HG02870 (cell line): ENCODE data around the gene ADGRL3.
"Not testable (repeated sequence)": the region's sequence is repeated elsewhere in the genome, so short reads cannot be mapped to it uniquely, and the experiment has no call there.

Experiments
- ATAC-seq: cut with Tn5 transposase; IDR thresholded peaks from one replicate; pipeline ENCODE4 v1.9.1; 2021; ENCODE audit warnings: mild to moderate bottlenecking, moderate library complexity; ENCODE audit not compliant: unreplicated experiment

Gene ADGRL3

DNA sequence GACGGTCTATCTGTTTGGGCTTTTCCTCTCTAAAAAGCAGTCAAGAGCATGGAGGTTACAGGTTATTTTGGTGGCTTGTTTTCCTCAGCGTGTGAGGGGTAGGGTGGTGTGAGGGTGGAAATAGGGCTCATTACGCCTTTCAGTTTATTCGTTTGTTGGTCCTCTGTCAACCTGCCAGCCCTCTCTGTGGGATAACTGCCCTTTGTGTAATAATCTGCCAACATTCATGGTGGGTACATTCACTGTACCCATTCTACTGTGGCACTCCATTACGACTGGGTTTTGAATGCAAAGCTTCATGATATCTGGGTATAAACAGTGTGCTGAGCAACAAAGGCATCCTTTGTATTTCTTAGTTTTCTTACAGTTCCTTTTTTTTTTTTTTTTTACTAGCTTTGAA is 136.4 kb downstream of the ADGRL3 start:
- no peak for ATAC-seq

GRCh38 chr4:61336916-61337315 is 136.8 kb downstream of the ADGRL3 start:
- no peak for ATAC-seq

DNA sequence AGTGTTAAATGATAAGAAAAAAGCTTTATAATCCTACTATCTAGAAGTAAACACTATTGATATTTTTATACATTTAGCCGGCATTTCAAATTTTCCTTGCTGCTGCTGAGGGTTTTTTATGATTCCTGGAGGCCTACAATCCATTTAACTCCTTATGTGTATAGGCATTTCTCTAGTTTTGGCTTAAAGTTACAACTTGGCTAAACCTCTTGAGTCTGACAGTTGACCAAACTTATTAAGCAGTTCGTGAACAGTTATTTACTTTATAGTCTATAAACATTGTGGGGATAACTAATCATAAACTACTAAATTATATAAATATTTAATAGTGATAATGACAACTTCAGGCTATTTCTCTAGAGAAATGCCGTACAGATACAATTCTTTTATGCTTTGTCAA is 141.9 kb downstream of the ADGRL3 start:
- ATAC-seq = no peak

DNA sequence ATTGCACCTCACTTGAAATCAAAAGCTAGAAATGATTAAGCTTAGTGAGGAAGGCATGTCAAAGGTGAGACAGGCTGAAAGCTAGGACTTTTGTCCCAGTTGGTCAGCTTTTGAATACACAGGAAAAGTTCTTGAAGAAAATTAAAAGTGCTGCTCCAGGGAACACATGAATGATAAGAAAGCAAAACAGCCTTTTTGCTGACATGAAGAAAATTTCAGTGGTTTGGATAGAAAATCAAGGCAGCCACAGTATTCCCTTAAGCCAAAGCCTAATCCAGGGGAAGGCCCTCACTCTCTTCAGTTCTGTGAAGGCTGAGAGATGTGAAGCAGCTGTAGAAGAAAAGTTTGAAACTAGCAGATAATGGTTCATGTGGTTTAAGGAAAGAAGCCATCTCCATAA is 150.8 kb downstream of the ADGRL3 start:
- ATAC-seq = no peak

DNA sequence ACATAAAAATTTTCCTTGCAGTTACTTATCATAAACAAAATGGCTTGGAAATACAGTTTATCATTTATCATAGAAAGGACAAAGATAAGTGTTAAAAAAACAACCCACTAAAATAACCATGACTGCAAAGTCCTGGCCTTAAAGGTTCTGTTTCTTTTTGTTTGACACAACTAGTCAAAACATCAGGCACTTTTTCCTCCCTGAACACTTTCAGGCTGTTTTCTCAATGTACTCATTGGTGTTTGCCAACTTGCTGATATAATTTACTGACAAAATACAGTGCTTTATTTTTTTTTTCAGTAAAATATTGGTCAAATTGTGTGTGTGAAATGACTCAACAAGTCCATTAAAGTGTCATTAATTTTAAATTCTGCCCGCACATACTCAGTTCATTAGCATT is 156.6 kb downstream of the ADGRL3 start:
- ATAC-seq = no peak

DNA sequence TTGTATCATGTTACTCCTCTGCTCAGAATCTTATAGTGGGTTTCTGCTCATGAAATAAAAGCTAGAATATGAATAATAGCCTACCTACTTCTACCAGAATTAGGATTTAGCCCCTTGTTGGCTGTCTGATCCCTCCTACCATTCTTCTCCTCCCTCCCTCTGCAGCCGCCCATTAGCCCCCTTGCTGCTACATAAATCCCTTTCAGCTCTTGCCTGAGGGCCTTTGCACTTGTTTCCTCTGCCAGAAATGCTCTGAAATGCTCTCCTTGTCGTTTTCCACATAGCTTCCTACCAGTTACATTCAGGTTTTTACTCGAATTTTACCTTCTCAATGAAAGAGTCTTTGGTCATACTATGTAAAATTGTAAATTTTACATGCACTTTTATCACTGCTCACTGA is 159.2 kb downstream of the ADGRL3 start:
- ATAC-seq = no peak

- ATAC-seq = not testable (repeated sequence)
These were observed 172.7 kb downstream of the ADGRL3 start for GRCh38 chr4:61372817-61373216.

DNA sequence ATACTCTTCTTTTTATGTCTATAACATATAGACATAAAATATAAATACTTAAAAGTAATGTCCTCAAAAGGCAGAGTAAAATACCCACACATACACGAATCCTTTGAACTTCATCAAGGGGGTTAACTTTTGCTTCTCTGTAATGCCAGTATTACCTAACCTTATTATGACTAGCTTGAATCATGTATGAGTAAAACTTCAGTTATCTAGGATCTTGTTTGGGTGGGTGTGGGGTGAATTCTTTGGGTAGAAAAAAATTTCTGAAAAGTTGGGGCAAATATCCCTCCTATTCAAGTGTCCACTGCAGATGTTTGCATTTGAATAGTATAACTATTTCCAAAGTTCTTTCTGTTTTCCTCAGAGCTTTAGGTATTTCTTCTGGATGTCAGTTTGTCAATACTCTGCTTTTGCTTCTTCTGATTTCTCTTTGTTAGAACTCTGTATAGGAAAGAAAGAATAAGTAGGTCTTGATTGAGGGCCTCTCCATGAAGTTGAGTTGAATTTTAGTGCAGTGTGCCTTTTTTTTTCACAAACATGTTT is 173.8 kb downstream of the ADGRL3 start:
- ATAC-seq = no peak

- no peak for ATAC-seq
These were observed 174.3 kb downstream of the ADGRL3 start for GRCh38 chr4:61374447-61374891.

DNA sequence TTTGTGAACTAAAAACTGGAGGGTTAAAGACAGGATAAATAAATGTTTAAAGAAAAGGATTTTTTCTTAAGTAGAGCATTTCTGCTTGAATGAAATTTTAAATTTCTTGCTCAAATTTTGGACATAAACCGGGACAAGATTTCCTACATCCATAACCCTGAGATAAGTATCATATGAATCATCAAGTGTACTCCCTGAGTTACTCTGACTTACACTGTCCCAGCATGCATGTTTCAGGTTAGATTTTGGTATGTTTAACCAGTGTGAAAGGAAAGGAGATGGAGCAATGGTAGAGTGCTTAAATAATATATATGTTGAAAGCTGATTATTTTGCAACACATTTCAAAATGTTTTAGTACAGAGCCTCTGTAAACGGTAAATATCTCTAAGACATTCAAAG is 175.2 kb downstream of the ADGRL3 start:
- no peak for ATAC-seq

DNA sequence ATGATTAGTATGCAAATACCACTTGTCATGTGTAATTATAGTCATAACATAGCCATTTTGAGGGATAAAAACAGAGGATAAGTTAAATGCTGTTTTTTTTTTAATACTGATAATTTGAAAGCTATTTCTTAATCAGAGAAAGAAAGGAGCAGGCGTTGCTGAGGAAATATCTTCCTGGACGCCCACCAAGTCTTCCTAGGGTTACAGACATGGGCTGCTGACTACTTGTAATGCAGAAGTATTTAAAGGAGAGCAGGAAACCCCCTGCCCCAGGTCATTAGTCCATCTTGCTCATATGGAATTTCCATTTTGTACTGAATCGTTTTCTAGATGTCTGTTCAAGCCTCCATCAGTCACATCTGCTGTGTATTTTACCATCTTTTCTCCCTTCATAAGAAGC is 176.2 kb downstream of the ADGRL3 start:
- ATAC-seq = no peak

DNA sequence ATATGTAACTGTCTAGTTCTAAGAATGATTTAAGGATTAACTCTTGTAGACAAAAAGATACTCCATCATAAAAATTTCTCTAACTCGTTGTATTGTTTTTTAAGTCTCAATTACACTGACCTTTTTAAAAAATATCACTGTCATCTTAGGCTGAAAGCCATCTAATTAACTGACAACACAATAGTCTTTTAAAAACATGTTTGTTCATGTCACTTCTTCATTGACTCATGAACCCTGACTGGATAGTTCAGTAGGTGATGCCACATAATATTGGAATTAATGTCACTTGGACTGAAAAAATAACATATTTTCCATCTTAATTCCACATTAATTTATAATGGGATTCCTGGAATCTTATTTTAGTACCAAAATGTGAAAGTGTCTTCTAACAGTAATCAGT is 179.3 kb downstream of the ADGRL3 start:
- ATAC-seq = no peak

DNA sequence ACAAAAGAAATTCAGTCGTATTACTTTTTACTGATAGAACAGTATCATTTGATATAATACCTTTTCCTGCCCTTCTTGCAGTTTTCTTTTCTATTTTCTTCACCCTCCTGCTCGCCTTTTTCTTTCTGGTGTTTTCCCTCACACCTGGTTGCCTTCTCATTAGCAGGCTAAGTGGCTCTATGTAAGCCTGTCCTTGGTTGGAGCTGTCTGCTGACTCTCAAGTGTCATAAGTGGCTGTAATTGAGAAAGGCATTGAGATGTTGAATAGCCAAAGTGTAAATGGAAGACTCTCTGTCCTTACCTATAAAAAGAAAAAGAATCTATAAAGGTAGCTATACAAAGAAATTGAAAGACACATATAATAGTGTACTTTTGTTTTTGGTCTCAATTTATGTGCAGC is 180.7 kb downstream of the ADGRL3 start:
- no peak for ATAC-seq

GRCh38 chr4:61385256-61385655 is 185.1 kb downstream of the ADGRL3 start:
- no peak for ATAC-seq

- ATAC-seq = not testable (repeated sequence)
These were observed 187.2 kb downstream of the ADGRL3 start for GRCh38 chr4:61387372-61387771.

- ATAC-seq = no peak
These were observed 189.5 kb downstream of the ADGRL3 start for GRCh38 chr4:61389640-61390039.

DNA sequence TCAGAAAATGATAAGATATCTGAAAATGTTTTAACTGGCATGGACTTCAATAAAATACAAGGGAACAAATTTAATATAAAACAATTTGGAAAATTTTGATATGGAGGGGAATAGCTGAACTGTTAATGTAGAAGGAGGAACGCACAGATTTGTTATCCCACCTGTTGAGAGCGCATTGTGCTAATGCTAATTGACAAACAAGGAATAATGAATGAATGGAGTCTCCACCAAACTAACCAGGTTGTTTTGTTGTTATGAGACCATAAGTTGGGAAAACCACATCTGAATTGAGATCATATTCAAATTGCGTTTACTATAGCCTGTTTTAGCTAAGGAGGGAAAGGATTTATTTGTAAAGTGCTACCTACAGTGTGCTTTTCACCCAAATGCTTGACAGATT is 195.6 kb downstream of the ADGRL3 start:
- no peak for ATAC-seq

DNA sequence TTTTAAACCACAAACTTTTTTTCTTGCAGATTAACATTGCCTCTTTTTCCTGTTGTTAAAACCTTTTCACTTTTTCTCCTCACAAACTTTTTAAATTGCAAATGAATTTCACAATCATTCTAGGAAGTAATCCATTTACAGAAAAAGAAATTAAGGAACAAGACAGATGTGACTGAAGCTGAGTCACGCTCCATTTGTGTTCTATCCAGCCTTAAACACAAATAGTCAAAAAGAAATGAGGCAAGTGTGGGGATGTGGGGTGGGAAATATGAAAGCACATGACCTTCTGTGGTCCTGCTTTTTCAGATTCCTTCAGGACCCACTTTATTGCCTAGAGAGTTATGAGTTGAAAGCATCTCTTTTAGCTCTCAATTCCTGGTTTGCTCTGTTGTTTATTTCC is 197.0 kb downstream of the ADGRL3 start:
- ATAC-seq = no peak

DNA sequence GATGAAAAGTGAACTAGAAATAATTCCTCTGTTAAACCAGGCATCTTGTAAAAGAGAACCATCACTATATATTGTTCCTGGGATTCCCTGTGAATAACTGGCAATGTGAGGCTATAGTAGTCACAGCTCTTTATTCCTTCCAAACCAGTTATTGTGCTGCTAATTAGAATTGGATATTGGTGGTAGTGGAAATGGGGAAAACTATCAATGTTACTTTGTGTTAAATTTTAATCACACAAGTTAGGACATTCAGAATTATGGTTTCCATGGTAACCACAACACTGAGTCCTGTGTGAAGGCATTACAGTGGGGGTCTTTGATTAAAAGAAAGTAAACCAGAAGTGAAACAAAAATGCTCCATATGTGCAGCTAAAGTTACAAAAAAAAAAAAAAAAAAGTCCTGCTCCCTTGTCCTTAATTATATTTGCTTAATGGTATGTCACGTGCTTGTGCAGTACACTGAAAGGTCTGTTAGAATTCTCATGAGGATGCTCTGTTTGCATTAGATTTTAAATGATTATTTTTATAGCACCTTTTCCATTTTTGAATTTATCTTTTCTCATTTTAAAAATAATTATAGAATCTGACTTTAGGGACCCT is 200.4 kb downstream of the ADGRL3 start:
- no peak for ATAC-seq

DNA sequence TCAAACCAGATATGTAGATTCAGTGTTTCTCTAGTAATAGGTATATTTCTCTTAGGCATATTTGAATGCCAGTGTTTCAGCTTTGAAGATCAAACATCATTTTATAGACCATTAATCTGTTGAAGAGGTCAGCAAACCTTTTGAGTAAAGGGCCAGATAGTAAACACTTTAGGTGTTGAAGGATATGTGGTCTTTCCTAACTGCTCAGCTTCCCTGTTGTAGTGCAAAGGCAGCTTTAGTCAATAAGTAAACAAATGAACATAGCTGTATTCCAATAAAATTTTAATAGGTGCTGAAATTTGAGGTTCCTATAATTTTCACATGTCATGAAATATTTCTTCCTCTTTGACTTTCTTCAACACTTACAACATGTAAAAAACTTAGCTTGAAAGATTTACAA is 201.6 kb downstream of the ADGRL3 start:
- ATAC-seq = no peak

DNA sequence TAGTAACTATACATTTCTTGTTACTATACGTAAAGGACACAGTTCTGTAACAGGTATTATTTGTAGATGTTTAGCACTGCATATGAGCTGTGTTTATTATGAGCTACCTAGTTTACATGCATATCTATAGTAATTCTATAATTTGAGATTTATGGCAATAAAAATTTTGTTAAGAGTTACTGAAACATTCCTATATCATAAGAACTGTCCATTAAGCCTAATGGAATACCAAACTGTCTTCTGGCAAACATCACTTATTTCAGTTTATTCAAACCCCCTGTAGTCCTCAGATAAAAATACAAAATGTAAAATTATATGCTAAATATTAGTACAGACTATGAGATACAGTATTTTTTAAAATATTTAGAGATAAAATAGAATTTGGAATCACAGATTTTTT is 205.2 kb downstream of the ADGRL3 start:
- no peak for ATAC-seq

- ATAC-seq = no peak
These were observed 206.6 kb downstream of the ADGRL3 start for GRCh38 chr4:61406677-61407076.
